ENCODE measurements around the gene ARHGDIG.

DNA sequence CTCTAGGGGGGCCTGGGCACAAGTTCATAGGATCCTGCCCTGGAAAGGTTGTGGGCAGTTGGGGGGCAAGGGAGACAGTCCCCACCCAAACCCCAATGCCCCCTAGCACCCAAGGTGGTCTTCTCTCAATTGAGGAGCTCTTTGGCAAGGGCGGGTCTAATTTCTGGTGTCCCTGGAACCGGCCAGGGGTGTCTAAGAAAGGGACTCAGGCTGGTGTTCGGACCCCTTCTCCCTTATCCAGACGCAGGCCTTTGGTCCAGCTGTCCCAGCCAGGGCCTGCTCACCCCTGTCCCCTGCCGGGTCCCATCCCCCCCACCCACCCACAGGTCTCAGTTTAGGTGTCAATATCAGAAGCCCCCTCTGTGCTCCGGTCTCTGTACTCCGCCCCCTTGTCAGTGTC, 860 bp upstream of the ARHGDIG start:
- TF ChIP-seq CTCF (IDR thresholded peaks at IDR 0.05; ENCODE audit: insufficient read depth, low read length, poor library complexity, severe bottlenecking) (no peak), EZH2phosphoT487 (conservative IDR thresholded peaks at IDR 0.05; ENCODE audit: low read length) (no peak)

Measured in SU-DHL-6 (cell line).